HepG2 (cell line): ENCODE results near the gene XK.

Experiments used
- TF ChIP-seq, protein P1 (sequence below): sonication (generic); formaldehyde crosslinking; IDR thresholded peaks from 2 replicates; pipeline ENCODE4 v1.5.1; 2020; ENCODE audit warnings: mild to moderate bottlenecking, missing genetic modification reagents, moderate library complexity
- TF ChIP-seq, protein P2 (sequence below): sonication (generic); formaldehyde crosslinking; IDR thresholded peaks from 2 replicates; pipeline ENCODE4 v1.5.0; 2020; ENCODE audit warnings: mild to moderate bottlenecking, missing genetic modification reagents, moderate library complexity

DNA sequence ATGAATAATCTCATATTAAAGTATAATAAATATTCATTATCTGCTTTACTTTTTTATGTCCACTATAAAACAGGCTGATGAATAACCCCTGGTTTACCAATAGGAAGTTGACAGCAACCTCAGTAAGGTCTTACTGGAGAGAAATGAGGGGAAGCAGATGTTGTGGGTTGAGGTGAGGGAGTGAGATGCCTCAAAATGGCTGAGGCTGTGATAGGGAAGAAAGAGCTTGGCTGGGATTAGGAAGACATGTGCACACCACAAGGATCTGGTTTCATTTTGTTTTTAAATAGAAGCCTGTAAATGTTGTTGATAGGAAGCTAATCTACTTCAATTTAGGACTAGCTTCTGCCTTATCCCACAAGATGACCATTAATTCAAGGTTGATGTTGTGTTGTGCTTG is 79.9 kb downstream of the XK start:
- TF ChIP-seq, protein P1, sequence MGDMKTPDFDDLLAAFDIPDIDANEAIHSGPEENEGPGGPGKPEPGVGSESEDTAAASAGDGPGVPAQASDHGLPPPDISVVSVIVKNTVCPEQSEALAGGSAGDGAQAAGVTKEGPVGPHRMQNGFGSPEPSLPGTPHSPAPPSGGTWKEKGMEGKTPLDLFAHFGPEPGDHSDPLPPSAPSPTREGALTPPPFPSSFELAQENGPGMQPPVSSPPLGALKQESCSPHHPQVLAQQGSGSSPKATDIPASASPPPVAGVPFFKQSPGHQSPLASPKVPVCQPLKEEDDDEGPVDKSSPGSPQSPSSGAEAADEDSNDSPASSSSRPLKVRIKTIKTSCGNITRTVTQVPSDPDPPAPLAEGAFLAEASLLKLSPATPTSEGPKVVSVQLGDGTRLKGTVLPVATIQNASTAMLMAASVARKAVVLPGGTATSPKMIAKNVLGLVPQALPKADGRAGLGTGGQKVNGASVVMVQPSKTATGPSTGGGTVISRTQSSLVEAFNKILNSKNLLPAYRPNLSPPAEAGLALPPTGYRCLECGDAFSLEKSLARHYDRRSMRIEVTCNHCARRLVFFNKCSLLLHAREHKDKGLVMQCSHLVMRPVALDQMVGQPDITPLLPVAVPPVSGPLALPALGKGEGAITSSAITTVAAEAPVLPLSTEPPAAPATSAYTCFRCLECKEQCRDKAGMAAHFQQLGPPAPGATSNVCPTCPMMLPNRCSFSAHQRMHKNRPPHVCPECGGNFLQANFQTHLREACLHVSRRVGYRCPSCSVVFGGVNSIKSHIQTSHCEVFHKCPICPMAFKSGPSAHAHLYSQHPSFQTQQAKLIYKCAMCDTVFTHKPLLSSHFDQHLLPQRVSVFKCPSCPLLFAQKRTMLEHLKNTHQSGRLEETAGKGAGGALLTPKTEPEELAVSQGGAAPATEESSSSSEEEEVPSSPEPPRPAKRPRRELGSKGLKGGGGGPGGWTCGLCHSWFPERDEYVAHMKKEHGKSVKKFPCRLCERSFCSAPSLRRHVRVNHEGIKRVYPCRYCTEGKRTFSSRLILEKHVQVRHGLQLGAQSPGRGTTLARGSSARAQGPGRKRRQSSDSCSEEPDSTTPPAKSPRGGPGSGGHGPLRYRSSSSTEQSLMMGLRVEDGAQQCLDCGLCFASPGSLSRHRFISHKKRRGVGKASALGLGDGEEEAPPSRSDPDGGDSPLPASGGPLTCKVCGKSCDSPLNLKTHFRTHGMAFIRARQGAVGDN (CRISPR knock-in tag) = no peak
- TF ChIP-seq, protein P2, sequence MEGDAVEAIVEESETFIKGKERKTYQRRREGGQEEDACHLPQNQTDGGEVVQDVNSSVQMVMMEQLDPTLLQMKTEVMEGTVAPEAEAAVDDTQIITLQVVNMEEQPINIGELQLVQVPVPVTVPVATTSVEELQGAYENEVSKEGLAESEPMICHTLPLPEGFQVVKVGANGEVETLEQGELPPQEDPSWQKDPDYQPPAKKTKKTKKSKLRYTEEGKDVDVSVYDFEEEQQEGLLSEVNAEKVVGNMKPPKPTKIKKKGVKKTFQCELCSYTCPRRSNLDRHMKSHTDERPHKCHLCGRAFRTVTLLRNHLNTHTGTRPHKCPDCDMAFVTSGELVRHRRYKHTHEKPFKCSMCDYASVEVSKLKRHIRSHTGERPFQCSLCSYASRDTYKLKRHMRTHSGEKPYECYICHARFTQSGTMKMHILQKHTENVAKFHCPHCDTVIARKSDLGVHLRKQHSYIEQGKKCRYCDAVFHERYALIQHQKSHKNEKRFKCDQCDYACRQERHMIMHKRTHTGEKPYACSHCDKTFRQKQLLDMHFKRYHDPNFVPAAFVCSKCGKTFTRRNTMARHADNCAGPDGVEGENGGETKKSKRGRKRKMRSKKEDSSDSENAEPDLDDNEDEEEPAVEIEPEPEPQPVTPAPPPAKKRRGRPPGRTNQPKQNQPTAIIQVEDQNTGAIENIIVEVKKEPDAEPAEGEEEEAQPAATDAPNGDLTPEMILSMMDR = no peak
